IPS DF 4.7 (cell line): Measurements from ENCODE around the gene NOC3L.
A peak's percentile ranks its signal among the peaks of the same experiment; 100 is the strongest.
"Not testable (repeated sequence)": the region's sequence is repeated elsewhere in the genome, so short reads cannot be mapped to it uniquely, and the experiment has no call there.

ENCODE experiments used
- DNase-seq: peaks from one replicate; pipeline ENCODE4 v3.0.0-alpha.2; 2013; ENCODE audit warnings: low spot score; ENCODE audit errors: extremely low read depth

The NOC3L gene, protein sequence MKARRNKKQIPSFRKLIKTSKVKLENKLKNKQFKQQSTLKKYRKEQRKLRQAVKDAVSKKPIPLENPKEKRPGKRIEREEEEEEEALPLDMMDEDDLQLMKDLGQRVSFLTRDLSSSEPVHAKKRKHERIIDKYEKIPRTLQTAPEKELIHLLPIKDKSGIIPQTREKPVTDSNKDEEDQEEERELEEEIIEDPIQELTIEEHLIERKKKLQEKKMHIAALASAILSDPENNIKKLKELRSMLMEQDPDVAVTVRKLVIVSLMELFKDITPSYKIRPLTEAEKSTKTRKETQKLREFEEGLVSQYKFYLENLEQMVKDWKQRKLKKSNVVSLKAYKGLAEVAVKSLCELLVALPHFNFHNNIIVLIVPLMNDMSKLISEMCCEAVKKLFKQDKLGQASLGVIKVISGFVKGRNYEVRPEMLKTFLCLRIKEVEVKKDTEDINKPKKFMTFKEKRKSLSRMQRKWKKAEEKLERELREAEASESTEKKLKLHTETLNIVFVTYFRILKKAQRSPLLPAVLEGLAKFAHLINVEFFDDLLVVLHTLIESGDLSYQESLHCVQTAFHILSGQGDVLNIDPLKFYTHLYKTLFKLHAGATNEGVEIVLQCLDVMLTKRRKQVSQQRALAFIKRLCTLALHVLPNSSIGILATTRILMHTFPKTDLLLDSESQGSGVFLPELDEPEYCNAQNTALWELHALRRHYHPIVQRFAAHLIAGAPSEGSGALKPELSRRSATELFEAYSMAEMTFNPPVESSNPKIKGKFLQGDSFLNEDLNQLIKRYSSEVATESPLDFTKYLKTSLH

GRCh38 chr10:94362360-94363250 lies at the start of gene NOC3L:
Gene NOC3L (minus strand): TSS chr10:94362939. CDS start chr10:94362838, 101 bp downstream.
- peak; percentile 78 for DNase-seq

GRCh38 chr10:94412449-94412848 lies 49.7 kb upstream of the NOC3L start:
- DNase-seq = no peak

DNA sequence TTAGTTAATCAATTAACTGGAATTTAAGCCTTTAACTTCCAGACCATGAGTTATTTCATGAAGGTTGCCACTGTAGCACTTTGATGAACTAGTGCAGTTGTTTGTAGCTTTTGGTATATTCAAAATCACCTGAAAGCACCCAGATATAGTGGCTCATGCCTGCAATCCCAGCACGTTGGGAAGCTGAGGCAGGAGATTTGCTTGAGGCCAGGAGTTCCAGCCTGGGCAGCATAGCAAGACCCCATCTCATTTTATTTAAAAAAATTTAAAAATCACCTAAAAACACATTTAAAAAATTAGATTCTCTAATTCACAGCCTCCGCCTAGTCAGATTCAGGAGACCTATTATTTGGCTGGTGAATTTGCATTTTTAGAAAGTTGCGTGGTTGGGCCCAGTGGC lies 48.6 kb upstream of the NOC3L start:
- no peak for DNase-seq

DNA sequence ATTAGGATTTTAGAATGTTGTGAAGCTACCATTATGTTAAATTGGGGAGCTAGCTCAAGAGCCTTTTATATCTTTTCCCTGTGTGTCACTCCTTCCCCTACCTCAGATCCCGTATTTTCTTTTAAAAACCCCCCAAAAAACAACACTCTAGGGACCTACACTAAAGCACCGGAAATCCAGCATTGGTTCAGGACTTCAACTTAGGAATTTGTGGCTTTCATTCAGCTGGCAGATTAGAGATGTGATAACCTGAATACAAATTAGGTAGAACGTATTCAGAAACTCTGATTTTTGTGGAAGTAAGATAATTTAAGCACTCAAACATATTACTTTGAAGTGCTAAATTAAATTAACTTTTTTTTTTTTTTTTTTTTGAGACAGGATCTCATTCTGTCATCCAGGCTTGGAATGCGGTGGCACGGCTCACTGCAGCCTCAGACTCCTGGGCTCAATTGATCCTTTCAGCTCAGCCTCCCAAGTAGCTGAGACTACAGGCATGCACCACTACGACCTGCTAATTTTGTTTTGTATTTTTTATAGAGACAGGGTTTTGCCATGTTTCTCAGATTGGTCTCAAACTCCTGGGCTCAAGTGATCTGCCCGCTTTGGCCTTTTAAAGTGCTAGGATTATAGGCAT lies 46.4 kb upstream of the NOC3L start:
- no peak for DNase-seq

- DNase-seq = no peak
Observed at GRCh38 chr10:94407668-94408067, 44.9 kb upstream of the NOC3L start.

DNA sequence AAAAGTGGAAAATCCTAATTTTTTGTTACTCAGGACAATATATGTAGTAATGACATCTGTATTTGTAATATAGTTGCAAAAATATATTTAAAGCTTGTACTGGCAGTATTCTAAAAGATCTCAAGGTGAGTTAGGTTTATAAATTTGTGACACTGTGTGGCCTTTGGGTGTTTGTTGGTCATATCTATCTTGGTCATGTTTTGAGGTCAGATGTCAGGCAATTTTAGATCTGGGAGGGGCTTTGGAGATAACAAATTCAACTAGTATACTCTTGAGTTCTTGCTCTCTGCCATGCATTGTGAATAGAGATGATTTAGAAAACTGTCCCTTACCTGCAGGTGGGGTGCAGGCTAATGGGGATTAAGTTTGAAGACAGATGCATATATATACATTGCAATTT lies 42.7 kb upstream of the NOC3L start:
- no peak for DNase-seq

DNA sequence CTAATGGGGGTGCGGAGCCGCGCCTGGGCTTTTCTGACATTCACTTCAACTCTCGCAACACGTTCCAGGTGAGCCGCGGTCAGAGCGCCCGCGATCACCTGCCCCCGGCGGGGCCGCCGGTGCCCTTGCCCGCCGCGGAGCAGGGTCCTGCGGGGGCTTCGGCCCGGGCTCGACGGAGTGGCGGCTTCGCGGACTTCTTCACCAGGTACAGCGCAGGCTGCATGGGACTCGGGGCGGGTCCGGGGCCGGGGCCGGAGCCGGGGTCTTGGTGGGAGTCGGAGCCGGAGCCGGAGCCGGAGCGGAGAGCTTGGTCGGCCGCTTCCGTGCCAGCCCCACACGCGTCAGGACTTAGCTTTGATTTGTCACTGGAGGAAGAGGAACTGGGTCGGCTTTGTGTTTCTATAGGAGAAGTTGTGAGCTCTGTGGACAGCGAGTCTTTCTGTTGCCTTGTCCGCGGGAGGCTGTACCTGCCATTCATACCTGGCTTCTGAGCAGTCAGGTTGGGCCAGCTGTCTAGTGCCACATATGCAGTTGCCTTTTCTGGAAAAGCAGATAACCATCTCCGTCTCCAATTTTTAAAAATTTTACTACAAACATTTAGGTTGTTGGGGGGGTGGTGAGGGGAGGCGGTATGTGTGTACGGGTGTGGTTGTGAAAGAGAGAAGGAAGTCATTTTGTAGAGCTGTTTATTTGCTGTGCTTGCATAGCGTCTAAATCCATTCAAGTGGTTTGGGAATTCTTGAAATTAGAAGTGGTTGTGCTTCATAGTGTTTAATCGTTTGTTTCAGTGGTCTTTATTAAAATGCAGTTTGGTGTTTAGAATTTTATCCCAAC lies 40.9 kb upstream of the NOC3L start:
- DNase-seq = no peak

DNA sequence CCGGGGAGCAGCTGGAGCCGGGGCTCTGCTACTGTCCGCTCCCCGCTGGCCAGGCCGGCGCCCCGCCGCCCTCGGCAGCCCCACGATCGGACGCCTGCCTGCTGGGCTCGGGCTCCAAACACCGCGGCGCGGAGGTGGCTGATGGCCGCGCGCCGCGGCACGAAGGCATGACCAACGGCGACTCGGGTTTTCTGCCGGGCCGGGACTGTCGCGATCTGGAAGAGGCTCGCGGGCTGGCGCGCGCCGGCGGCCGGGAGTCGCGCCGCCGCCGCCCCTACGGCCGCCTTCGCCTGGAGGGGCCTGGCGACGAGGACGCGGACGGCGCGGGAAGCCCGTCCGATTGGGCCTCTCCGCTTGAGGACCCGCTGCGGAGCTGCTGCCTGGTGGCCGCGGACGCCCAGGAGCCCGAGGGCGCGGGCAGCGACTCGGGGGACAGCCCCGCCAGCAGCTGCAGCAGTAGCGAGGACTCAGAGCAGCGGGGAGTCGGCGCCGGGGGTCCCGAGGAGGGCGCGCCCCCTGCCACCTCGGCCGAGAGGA lies 40.2 kb upstream of the NOC3L start:
- no peak for DNase-seq

DNA sequence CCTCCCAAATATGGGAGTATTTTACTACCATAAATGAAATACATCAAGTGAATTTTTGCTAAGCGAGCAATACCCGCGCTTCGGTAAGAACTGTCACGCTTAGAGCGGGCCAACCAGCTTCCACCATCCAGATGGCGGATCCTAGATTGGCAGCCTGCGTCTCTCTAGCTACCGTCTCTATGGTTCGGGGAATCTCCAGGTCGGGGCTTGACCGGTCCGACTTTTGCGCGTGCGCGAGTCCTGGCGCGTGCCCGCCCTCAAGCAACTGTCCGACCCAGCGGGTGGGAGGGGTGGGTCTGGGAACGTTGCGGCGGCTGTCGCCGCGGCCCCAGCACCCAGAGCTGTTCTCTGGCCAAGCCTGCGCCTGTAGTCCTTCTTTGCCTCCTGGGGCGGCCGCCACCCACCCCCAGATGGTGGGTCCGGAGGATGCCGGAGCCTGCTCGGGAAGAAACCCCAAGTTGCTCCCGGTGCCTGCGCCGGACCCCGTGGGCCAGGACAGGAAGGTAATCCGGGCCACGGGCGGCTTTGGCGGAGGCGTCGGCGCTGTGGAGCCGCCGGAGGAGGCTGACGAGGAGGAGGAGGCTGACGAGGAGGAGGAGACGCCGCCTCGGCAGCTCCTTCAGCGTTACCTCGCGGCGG lies 39.6 kb upstream of the NOC3L start, which contains the start of gene TBC1D12:
Gene TBC1D12, plus strand, starts transcription at position 338 of the 639 bp plus-strand sequence. Its CDS starts 73 bp downstream, at position 411.
- peak; percentile 89 for DNase-seq

GRCh38 chr10:94398762-94399161 lies 36.0 kb upstream of the NOC3L start:
- DNase-seq = no peak

GRCh38 chr10:94397549-94398370 lies 35.0 kb upstream of the NOC3L start:
- DNase-seq = no peak

DNA sequence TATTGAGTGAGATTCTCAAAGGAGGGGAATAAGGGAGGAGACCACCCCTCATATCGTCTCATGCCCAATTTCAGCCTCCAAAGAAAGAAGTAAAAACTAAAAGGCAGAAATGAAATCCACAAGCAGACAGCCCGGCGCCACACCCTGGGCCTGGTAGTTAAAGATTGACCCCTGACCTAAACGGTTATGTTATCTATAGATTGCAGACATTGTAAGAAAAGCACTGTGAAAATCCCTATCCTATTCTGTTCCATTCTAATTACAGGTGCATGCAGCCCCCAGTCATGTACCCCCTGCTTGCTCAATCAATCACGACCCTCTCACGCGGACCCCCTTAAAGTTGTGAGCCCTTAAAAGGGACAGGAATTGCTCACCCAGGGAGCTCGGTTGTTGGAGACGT lies 29.4 kb upstream of the NOC3L start:
- not testable (repeated sequence) for DNase-seq

- not testable (repeated sequence) for DNase-seq
Observed at GRCh38 chr10:94385733-94386132, 23.0 kb upstream of the NOC3L start.

- DNase-seq = no peak
Observed at GRCh38 chr10:94383530-94383929, 20.8 kb upstream of the NOC3L start.

DNA sequence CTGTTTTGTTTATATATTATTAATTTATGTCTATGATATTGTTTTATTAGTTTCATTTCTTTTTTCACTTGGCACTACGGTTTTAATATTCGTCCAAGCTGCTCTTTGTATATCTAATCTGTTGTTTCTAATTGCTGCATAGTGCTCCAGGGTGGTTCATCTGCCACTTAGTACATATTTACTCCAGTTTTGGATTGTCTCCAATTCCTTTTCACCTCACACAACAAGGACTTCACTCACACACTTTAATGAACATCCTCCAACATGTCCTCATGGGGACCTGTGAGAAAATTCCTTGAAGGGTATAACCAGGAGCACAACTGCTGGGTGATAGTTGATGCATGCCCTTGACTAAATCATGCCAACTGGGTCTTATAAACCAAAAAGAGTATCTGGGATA lies 14.1 kb upstream of the NOC3L start:
- no peak for DNase-seq

DNA sequence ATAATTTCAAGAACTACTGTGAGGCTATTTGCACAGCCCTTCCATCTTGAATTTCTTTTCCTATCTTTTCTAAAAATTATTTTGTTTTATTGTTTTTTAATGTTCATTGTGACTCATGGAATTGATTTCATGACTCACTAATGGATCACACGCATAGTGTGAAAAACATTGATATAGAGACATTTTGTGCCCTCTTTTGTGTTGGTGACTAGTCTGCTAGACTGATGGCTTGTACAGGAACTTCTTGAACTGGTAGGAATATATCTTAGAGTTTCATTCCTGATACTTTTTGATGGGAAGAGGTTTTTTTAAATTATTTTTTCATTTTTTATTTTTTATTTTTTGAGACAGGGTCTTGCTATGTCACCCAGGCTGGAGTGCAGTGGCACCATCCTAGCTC lies 12.6 kb upstream of the NOC3L start:
- no peak for DNase-seq

DNA sequence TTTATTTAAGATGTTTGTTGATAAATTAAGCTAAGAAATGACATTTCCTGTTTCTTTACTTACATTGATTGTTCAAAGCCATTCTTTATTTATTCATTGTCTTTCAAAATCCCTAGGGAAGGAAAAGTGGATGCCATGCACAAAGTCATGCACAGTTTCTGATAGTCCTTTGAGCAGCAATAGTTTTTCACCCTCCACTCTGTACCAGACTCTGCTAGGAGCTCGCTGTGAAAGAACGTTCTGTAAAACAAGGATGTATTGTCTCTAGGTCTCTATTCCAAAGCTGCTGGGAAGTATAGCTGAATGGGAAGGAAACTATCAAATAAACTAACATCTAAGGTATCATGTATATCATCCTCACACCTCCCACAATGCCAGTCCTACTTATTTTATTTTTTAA lies 7.8 kb upstream of the NOC3L start:
- DNase-seq = no peak

- DNase-seq = no peak
Observed at GRCh38 chr10:94366382-94366781, 3.6 kb upstream of the NOC3L start.
